GM10266 (cell line): Measurements from ENCODE around the gene SPDYE4.

Experiments used
- DNase-seq: peaks from one replicate; pipeline ENCODE4 v3.0.0; 2012; ENCODE audit errors: extremely low spot score
- CTCF ChIP-seq: IDR thresholded peaks from 2 replicates; pipeline ENCODE4 v1.5.1; 2012; ENCODE audit warnings: mild to moderate bottlenecking, low read depth; ENCODE audit not compliant: control insufficient read depth, insufficient read depth; ENCODE audit errors: missing control alignments

Gene SPDYE4

GRCh38 chr17:8792646-8793045 is 34.3 kb upstream of the SPDYE4 start:
- DNase-seq: no peak
- no peak for TF ChIP-seq CTCF

- TF ChIP-seq CTCF: no peak
- DNase-seq: no peak
Observed at GRCh38 chr17:8791910-8792270, 33.5 kb upstream of the SPDYE4 start.

DNA sequence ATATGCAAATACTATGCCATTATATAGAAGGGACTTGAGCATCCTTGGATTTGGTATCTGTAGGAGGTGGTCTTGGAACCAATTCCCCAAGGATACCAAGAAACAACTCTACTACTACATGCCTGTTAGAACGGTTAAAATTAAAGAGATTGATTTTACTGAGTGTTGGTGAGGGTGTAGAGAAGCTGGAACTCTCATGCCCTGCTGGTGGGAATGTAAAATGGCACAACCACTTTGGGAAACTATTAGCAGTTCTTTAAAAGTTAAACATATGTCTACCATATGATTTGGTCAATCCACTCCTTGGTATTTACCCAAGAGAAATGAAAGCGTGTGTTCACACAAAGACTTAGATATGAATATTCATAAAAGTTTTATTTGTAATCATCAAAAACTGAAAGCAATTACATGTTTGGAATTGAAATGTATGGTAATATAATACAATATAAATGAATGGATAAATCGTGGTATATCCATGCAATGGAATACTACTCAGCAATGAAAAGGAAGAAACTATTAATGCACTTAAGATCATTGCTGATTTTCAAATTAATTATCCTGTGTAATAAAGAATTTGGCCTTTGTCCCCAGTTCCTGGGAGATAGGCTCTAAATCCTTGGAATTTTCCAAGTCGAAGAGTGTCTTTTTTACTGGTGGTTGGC is 33.0 kb upstream of the SPDYE4 start:
- no peak for DNase-seq
- no peak for TF ChIP-seq CTCF

DNA sequence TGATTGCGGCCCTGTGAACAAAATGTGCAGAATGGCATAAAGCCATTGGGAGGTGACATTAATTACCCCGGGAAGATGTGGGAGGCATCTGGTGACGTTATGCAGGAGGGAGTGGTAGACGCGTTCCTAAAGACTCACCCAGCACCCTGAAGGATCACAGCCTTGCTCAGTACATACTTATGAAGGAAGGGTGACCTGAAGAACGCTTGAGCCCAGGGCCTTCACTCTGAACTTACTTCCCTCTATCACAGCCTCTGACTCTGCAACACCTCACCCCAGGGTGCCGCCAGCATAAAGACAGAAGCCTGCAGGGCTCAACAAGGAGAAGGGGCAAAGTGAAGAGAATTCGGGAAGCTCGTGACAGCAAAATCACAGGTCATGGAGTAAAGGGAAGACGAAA is 31.4 kb upstream of the SPDYE4 start:
- TF ChIP-seq CTCF: no peak
- DNase-seq: no peak

DNA sequence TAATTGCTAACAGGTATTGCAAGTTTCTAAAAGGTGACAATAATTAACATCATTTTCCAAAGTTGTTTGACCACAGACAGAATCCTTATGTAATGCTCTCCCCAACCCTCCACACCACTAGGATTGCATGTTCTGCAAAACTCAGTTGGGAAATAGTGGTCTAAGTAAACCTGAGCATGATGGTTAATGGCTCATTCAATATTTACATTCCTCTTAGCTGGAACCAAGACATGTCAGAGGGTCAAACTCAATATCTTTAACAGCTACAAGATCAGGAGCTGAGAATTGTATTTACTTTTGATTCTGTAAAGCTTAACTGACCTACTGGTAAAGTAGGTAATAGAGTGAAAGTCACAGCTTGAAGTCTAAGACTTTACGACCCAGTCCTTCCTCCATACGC is 30.7 kb upstream of the SPDYE4 start:
- TF ChIP-seq CTCF: no peak
- DNase-seq: no peak

DNA sequence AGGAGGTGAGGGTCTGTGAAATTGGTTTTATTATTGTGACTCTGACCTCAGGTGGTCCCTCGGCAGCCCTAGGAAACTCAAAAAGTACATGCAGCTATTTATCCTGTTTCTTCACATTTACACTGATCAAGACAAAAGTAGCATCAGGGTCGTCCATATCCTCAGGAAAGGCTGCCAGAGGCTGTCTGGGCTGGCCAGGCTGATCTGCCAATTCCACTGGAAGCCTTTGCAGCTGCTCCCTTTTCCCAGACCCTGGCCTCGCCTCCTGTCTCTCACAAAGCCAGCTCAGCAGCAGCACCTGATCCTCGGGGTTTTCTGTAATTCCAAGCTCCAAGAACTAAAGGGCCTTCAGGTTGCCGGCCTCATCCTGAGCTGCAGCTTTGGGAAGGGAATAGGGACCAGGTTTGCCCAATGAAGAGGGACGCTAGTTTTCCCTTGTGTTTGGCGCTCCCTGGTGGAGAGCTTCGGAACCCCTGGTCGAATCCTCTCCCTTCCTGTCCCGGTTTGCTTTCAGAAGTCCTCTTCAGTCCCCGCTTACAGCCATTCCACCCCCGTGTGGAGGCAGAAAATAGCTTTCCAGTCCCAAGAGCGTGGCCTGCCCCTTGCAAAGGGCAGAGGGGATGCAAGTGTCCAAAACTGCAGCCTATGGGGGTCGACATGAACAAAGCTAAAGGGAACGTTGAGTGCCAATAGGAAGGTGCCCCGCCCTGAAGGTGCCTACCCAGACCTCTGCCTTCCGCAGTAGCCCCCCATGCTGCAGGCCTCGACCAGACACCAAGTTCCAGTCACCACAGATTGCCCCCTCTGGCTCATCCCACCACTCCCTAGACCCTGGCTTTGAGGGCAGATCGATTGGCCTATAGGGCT is 27.4 kb upstream of the SPDYE4 start:
- peak; percentile 72 for DNase-seq

More for the DNA sequence above, 27.4 kb upstream of the SPDYE4 start:
- TF ChIP-seq CTCF: peak; percentile 75
